HG03175 (cell line): ENCODE data around the gene E2F1.
A peak's percentile ranks its signal among the peaks of the same experiment; 100 is the strongest.

Experiments used
- ATAC-seq: cut with Tn5 transposase; IDR thresholded peaks from one replicate; pipeline ENCODE4 v1.9.1; 2021; ENCODE audit warnings: mild to moderate bottlenecking, moderate library complexity; ENCODE audit not compliant: unreplicated experiment

The E2F1 gene

GRCh38 chr20:33673114-33673409 lies 13.1 kb downstream of the E2F1 start:
- no peak for ATAC-seq

- no peak for ATAC-seq
These were observed 13.6 kb downstream of the E2F1 start for GRCh38 chr20:33672426-33673113.

- ATAC-seq = no peak
These were observed 14.5 kb downstream of the E2F1 start for GRCh38 chr20:33671573-33672288.

GRCh38 chr20:33670715-33671499 lies 15.3 kb downstream of the E2F1 start:
- no peak for ATAC-seq

GRCh38 chr20:33669873-33670640 lies 16.1 kb downstream of the E2F1 start:
- no peak for ATAC-seq

- ATAC-seq = no peak
These were observed 17.0 kb downstream of the E2F1 start for GRCh38 chr20:33669224-33669623.

- no peak for ATAC-seq
These were observed 17.6 kb downstream of the E2F1 start for GRCh38 chr20:33668466-33669155.

DNA sequence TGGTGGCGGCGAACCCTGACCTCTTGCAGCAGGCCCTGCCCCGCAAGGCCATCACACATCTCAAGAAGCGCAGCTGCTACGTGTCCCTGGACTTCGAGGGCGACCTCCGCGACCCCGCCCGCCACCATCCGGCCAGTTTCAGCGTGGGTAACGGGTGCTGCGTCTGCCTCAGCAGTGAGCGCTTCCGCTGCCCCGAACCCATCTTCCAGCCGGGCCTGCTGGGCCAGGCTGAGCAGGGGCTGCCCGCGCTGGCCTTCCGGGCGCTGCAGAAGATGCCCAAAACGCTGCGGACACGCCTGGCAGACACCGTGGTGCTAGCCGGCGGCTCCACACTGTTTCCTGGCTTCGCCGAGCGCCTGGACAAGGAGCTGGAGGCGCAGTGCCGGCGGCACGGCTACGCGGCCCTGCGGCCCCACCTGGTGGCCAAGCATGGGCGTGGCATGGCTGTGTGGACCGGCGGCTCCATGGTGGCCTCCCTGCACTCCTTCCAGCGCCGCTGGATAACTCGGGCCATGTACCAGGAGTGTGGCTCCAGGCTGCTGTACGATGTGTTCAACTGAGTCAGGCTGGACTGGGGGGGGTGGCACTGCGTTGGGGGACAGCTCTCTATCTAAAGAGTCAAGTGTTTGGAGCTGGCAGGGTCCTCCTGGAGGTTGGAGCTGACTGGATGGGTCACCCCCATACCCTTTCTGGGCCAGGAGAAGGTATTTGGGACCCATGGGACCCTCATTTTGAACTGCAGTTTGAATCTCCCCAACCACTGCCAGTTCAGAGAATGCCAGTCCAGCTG lies 18.3 kb downstream of the E2F1 start:
- peak; percentile 28 for ATAC-seq

GRCh38 chr20:33667245-33667675 lies 18.9 kb downstream of the E2F1 start:
- peak; percentile 21 for ATAC-seq

DNA sequence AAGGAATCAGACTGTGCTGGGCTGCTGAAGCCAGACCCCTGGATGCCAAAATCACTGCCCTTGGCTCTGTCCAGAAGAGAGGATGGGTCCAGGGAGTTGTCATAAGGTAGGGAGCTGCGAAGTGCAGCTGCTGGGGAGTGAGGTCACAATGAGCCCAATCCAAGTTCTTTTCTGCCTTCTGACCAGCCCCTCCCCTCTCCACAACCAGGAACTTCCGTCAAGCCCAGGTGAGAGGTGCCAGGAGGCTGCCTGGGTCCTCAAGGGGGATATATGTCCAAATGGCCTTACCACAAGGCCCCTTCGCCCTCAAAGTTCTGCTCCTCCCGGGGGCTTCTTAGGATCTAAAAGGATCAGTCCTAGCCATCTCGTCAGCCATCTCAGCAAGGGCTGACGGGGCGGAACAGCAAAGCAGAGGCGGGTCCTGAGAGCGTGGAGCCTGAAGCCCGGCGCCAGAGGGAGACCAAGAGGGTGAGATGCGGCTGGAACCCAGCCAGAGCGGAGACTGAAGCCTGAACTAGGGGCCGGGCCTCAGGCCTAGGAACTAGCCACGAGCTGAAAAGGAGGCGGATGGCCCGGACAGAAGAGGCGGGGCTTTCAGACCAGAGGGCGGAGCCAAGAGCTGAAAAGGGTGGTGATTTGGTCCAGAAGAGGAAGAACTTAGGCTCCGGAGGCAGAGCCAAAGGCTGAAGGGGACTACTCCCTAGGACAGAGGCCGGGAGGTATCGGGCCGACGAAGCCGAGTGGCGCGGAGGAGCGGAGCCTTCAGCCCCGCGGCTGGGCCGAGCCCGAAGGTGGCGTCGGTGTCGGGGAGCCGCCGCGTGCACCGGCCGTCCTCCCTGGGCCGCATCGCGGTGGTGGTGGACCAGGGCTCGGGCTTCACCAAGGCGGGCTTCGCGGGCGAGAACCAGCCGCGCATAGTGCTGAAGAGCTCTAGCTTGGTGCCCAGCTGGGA lies 19.6 kb downstream of the E2F1 start, which contains the start of gene ACTL10:
ACTL10 (plus strand) TSS at position 651 of the 952 bp plus-strand sequence. CDS start 555 bp downstream, outside the sequence.
- peak; percentile 79 for ATAC-seq

GRCh38 chr20:33664762-33665144 lies 21.4 kb downstream of the E2F1 start:
- ATAC-seq = no peak

- ATAC-seq = no peak
These were observed 22.0 kb downstream of the E2F1 start for GRCh38 chr20:33664085-33664761.

- peak; percentile 34 for ATAC-seq
These were observed 22.8 kb downstream of the E2F1 start for GRCh38 chr20:33663161-33664084.

GRCh38 chr20:33662172-33662571 lies 24.0 kb downstream of the E2F1 start, which contains the start of gene C20orf144:
C20orf144 (plus strand) TSS chr20:33662327; CDS start chr20:33662346, 19 bp downstream.
- ATAC-seq = no peak

GRCh38 chr20:33660685-33661058 lies 25.5 kb downstream of the E2F1 start:
- no peak for ATAC-seq

DNA sequence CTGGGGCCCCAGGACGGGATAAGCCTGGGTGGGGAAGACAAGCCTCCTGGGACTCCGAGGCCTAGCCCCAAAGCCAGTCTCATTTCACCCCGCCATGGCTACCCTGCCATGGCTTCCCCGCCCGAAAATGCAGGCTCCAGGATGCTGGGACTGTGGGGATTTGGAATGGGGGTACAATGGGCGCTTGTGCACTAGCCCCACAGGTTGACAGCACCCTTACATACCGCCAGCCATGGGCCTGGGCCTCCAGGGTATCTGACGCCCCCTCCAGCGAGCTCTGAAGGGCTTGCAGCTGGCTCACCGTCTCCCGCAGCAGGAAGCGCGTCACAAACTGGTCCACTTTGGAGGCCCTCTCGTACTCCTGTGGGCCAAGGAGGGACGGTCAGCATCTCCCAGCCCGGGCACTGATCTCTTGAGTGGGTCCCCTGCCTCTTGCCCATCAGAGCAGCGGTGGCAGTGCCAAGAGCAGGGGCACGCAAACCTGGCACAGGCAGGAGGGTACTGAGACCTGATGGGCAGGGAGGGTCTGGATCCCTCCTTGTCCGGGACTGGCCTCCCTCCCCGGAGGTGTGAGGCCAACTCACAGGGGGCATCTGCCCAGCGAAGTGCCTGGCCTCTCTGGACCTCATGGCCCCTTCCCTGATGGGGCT lies 26.0 kb downstream of the E2F1 start:
- ATAC-seq = no peak
